GM18502 (cell line): Measurements from ENCODE around the gene ITGB2.
A peak's percentile ranks its signal among the peaks of the same experiment; 100 is the strongest.

Experiments
- ATAC-seq: cut with Tn5 transposase; IDR thresholded peaks from one replicate; pipeline ENCODE4 v1.9.1; 2021; ENCODE audit warnings: mild to moderate bottlenecking; ENCODE audit not compliant: unreplicated experiment, poor library complexity

Gene ITGB2

DNA sequence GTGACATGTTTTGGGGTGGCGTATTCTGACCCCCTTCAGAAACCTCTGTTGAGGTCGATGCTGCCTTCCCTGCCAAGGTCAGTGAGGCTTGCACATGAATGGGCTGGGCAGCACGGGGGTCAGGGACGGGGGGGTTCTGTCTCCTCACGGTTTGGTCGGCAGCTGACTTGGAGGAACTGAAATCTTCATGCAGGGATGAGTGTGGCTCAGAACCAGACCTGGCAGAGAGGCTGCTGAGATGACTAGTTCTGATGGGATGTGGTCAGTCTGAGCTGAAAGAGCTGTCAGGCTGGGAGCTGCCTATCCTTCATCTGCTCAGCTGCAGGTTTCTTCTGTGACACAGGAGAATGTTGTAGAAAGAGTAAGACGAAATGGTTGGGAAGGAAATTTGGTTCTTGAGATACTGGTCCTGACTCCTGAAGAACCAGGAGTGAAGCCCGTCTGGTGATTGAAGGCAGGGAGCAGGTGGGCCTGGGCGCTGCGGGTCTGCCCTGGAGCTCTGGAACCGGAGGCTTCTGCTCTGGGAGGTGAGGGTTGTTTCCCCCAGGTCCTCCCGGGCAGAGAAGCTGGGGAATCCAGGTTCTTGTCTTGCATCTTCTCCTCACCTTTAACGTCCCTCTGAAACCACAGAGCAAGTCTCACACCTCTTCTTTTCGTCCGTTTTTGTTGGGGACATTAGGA lies 22.4 kb upstream of the ITGB2 start:
- no peak for ATAC-seq

DNA sequence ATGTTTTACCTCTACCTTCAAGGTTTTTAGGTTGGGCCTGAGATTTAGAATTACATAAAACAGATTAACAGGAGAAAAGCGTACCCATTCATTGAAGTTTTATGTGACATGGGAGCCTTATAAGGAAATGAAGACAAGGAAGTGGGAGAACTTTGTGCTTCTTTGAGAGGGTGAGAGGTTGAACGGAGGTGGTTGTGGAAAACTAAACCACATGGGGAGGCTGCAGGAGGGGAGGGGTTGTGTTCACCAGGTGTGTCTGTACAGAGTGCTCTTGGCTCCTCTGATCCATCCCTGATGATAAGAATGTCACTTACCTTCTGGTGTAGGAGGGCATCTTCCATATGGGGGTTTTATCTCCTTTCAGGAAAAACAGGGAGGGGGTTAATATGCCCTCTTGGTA lies 21.9 kb upstream of the ITGB2 start:
- no peak for ATAC-seq

GRCh38 chr21:44941567-44941966 lies 20.9 kb upstream of the ITGB2 start:
- no peak for ATAC-seq

GRCh38 chr21:44940116-44940631 lies 19.5 kb upstream of the ITGB2 start:
- peak; percentile 40 for ATAC-seq

DNA sequence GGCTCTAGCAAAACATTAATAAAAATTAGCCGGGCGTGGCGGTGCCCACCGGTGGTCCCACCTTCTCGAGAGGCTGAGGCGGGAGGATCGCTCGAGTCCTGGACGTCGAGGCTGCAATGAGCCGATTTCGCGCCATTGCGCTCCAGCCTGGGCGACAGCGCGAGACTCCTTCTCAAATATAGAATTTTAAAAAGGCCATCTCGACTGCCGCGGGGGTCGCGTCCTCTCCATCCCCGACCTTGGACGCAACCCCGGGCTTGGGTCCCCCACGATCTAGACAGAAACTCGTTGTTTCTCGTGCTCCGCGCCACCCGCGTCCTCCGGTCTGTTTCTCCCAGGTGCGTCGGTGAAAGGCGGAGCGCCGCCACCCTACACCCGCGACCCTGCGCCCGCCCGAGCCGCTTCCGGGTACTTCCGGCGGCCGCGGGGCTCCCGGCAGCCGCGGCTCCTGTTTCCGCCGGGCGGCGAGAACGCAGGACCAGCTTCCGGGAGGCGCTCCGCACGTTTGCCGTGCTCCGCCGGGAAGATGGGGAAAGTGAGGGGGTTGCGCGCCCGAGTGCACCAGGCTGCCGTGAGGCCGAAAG lies 18.9 kb upstream of the ITGB2 start, which contains the start of gene SLX9:
Gene SLX9 (plus strand): TSS at position 498 of the 584 bp plus-strand sequence. CDS start 29 bp downstream, at position 527.
- peak; percentile 70 for ATAC-seq

- ATAC-seq = no peak
These were observed 18.3 kb upstream of the ITGB2 start for GRCh38 chr21:44938772-44939531.

DNA sequence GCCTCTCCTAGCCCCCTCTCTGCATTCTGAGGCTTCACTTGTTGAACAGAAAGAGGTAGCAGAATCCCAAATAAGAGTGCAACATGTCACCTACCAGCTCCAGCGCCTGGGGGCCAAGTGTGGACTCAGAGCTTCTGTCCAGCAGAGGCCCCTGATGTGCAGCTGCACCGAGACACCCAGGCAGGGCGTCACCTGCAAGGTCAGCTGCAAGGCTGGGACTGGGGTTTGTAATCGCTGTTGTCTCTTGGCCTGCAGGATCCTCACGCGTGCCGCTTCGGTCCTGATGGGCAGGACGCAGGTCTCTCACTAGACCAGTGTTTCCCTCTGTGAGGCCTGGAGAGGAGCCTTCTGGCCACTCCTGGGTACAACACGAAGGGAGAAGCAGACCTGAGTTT lies 14.8 kb upstream of the ITGB2 start:
- ATAC-seq = no peak

DNA sequence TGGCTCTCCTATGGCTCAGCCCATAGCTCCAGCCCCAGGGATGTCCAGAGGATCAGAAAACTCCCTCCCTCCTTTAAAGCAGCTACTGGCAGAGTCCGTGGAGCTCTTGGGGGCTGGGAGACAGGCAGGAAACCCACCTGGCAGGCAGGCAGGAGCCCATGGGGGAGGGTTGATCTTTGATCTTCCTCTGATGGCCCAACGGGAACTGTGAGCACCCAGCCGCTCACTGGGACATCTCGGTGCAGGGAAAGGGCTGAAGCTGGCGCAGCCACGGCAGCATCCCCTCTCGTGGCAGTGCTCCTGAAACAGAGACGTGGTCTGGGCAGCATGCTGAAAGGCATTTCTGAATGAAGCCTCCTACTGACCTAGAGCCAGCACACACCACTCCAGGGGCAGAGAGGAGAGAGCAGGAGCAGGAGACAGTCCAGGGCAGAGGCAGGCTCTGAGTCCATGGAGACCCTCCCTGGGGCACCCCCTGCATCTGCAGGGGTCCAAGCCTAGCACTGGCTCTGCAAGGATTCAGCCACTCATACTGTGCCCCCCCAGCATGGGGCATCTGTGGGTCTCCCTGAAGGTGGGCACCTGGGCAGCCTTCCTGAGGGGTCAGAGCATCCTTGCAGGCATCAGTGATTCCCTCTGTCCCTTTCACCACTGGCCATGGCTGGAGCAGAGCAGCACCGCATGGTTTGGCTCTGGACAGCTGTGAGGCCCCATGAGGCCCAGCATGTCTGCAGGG lies 14.3 kb upstream of the ITGB2 start:
- no peak for ATAC-seq

DNA sequence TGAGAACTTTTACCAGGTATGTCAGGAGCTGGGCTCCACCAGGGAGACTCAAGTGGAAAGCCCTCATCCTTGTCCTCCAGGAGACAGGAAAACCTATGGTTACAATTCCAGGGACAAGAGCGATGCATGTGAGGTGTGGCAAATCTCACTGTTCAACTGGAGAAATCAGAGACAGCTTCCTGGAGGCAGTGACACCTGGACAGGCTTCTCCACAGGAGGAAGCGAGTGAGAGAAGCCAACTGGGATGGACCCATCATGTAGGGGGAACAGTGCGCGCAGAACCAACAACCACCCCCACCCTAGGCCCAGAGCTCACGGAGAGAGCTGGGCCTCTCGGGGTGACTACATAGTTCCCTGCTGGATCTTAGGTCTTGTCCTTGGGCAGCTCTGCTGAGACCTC lies 13.6 kb upstream of the ITGB2 start:
- no peak for ATAC-seq

DNA sequence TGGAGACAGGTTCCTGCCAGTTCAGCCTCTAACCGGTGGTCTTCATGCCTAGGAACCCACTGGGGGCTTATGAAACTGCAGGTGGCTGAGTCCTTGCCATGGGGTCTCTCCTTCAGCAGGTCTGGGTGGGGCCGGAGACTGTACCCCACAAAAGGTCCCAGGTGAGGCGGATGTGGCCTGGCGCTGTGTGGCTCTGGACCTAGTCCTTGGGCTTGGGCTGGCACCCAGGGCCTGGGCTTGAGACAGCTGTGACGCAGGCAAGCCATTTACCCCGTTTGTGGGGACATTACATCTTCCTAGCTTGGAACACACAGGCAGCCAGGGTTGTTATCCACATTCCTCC lies 13.2 kb upstream of the ITGB2 start:
- ATAC-seq = no peak

DNA sequence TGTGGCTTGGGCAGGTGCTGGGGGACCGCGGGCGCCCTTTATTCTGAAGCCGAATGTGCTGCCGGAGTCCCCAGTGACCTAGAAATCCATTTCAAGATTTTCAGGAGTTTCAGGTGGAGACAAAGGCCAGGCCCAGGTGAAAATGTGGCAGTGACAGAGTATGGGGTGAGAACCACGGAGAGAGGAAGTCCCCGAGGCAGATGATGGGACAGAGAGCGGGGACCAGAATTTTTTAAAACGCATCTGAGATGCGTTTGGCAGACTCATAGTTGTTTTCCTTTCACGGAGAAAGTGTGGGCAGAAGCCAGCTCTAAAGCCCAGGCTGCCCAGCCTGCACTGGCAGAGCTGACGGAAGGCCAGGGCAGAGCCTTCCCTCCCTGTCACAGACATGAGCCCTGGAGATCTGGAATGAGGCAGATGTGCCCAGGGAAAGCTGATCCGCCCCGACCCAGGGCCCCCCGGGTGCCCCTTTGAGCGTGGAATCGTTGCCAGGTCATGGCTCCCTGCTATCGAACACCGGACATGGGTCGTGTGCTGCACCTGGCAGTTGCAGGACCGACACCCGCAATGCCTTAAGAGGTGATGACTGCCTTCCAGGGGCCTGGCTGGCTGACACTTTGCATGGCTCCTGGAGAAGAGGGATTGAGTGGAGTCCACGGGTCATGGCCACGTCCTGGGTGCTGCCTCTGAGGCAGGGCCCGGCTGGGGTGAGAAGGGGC lies 12.7 kb upstream of the ITGB2 start:
- no peak for ATAC-seq

GRCh38 chr21:44932408-44933181 lies 11.9 kb upstream of the ITGB2 start:
- ATAC-seq = no peak

- ATAC-seq = no peak
These were observed 11.1 kb upstream of the ITGB2 start for GRCh38 chr21:44931501-44932407.

- no peak for ATAC-seq
These were observed 10.4 kb upstream of the ITGB2 start for GRCh38 chr21:44931137-44931500.

GRCh38 chr21:44930543-44930981 lies 9.9 kb upstream of the ITGB2 start:
- no peak for ATAC-seq

DNA sequence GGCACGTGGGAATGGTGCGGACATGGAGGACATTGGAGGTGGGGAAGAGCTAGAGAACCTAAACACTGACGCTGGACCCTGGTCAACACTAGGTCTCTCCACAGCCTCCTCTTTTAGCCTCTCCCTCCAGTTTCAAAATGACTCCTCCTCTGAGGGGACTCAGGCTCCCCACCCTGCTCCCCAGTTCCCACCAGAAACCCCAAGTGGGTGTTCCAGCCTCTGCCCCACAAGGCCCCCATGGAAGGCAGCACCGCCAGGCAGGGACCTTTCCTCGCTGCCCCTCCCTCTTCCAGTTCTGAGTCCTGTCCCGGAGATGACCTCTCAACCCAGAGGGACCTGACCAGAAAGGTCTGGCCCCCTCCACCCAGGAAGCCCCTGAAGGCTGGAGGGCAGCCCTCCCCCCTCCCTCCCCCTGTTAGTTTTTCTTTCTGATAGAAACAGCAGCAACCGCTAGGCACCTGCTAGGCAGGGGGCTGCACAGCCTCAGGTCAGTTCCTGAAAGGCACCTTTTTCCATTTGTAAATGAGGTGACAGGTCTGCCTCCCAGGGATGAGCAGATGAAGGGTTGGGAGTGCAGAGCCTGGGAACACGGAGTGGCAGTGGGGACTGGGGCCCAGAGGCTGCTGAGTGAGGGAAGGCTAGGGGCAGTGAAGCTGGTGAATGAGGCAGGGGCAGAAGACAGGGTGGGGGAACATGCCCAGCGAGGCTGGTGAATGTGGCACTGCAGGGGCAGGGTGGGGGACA lies 9.3 kb upstream of the ITGB2 start:
- no peak for ATAC-seq

- no peak for ATAC-seq
These were observed 8.6 kb upstream of the ITGB2 start for GRCh38 chr21:44929242-44929798.
